GM12878 (cell line): Measurements from ENCODE around the gene CINP. TPM values are rescaled to one million over a fixed set of nuclear protein-coding genes. Genes with fewer than 3 reads are reported as not detected.

Experiments used
- CHD2 ChIP-seq: IDR thresholded peaks from 2 replicates; pipeline ENCODE4 v1.6.1; 2011; ENCODE audit warnings: low read depth, low read length, improper control_type of control experiment, borderline replicate concordance
- CHD4 ChIP-seq: fragments of 200-600 bp; sonication (generic); IDR thresholded peaks from 2 replicates; pipeline ENCODE4 v1.6.1; 2016; ENCODE audit warnings: mild to moderate bottlenecking
- DPF2 ChIP-seq: fragments of 450-650 bp; IDR thresholded peaks from 2 replicates; pipeline ENCODE4 v1.6.1; 2017; ENCODE audit warnings: mild to moderate bottlenecking
- ETV6 ChIP-seq, 2 experiments: fragments of 450-650 bp in 1 of 2; IDR thresholded peaks in 1 of 2; conservative IDR thresholded peaks in 1 of 2; 2 replicates each; pipeline ENCODE4 v1.6.1; 2014; ENCODE audit warnings: antibody characterized with exemption in 1 of 2, borderline replicate concordance in 1 of 2, low read depth in 1 of 2, mild to moderate bottlenecking in 1 of 2, moderate library complexity in 1 of 2
- FOXK2 ChIP-seq: fragments of 450-650 bp; IDR thresholded peaks from 2 replicates; pipeline ENCODE4 v1.6.1; 2017; ENCODE audit warnings: mild to moderate bottlenecking, moderate library complexity
- GABPA ChIP-seq: IDR thresholded peaks from 2 replicates; pipeline ENCODE4 v1.6.1; 2014; ENCODE audit warnings: antibody characterized with exemption, low read depth, mild to moderate bottlenecking, inconsistent platforms
- NR2C2 ChIP-seq: IDR thresholded peaks from 2 replicates; pipeline ENCODE4 v1.6.1; 2011; ENCODE audit warnings: borderline replicate concordance, low read depth; ENCODE audit not compliant: control insufficient read depth, insufficient read length
- NRF1 ChIP-seq: conservative IDR thresholded peaks from 2 replicates; pipeline ENCODE4 v1.6.1; 2011; ENCODE audit warnings: mild to moderate bottlenecking, low read depth, low read length, improper control_type of control experiment
- PAX5 ChIP-seq: IDR thresholded peaks from 2 replicates; pipeline ENCODE4 v1.6.1; 2011; ENCODE audit warnings: low read depth, low read length, borderline replicate concordance
- PML ChIP-seq: IDR thresholded peaks from 2 replicates; pipeline ENCODE4 v1.6.1; 2012; ENCODE audit warnings: low read length, inconsistent platforms
- POLR2A ChIP-seq: IDR thresholded peaks from 2 replicates; pipeline ENCODE4 v1.6.1; 2011; ENCODE audit warnings: low read depth, mild to moderate bottlenecking, low read length
- POU2F2 ChIP-seq: IDR thresholded peaks from 3 replicates; pipeline ENCODE4 v1.6.1; 2011; ENCODE audit warnings: low read depth, mild to moderate bottlenecking, low read length, borderline replicate concordance
- RAD51 ChIP-seq: fragments of 450-650 bp; IDR thresholded peaks from 2 replicates; pipeline ENCODE4 v1.6.1; 2016; ENCODE audit warnings: moderate library complexity, mild to moderate bottlenecking, inconsistent platforms
- RB1 ChIP-seq: fragments of 450-650 bp; formaldehyde crosslinking; IDR thresholded peaks from 2 replicates; pipeline ENCODE4 v1.6.1; 2017; ENCODE audit warnings: mild to moderate bottlenecking, borderline replicate concordance
- RCOR1 ChIP-seq: conservative IDR thresholded peaks from 2 replicates; pipeline ENCODE4 v1.6.1; 2012; ENCODE audit warnings: low read depth, low read length, improper control_type of control experiment
- SIN3A ChIP-seq: IDR thresholded peaks from 2 replicates; pipeline ENCODE4 v1.6.1; 2012; ENCODE audit warnings: low read depth, low read length, improper control_type of control experiment
- SMARCA5 ChIP-seq: fragments of 450-650 bp; IDR thresholded peaks from 2 replicates; pipeline ENCODE4 v1.6.1; 2017; ENCODE audit warnings: mild to moderate bottlenecking
- SMC3 ChIP-seq: IDR thresholded peaks from 2 replicates; pipeline ENCODE4 v1.6.1; 2011; ENCODE audit warnings: low read length, improper control_type of control experiment, borderline replicate concordance
- SUPT20H ChIP-seq: IDR thresholded peaks from 2 replicates; pipeline ENCODE4 v1.6.1; 2011; ENCODE audit warnings: low read depth, mild to moderate bottlenecking, low read length, moderate library complexity, borderline replicate concordance; ENCODE audit not compliant: control insufficient read depth
- TBL1XR1 ChIP-seq: IDR thresholded peaks from 2 replicates; pipeline ENCODE4 v1.6.1; 2012; ENCODE audit warnings: low read depth, low read length, improper control_type of control experiment
- YBX1 ChIP-seq: fragments of 450-650 bp; IDR thresholded peaks from 2 replicates; pipeline ENCODE4 v1.6.1; 2016; ENCODE audit warnings: antibody characterized with exemption
- YY1 ChIP-seq: IDR thresholded peaks from 2 replicates; pipeline ENCODE4 v1.6.1; 2011; ENCODE audit warnings: low read depth, mild to moderate bottlenecking, low read length
- polyA plus RNA-seq, 11 experiments: library from polyadenylated mRNA; depleted of rRNA in 4 of 11; unstranded in 6 of 11; stranded (reverse) in 5 of 11; fragments of >200 nt; fragmentation: Nextera tagmentation in 4 of 11; fragmentation: Illumina TruSeq in 1 of 11; extraction: Ambion mirVana in 4 of 11; extraction: Trizol in 1 of 11; gene quantifications; 1 replicate in 1 of 11; 2 replicates in 10 of 11; pipeline versions ENCODE4 v1.2.1 to v1.2.3, GENCODE V29; 2011 to 2016; ENCODE audit warnings: inconsistent platforms in 2 of 11, missing spikeins in 2 of 11, low read depth in 1 of 11
- total RNA-seq, 4 experiments: library from RNA; depleted of rRNA in 3 of 4; stranded (reverse); fragments of >200 nt in 3 of 4; fragmentation: Illumina TruSeq in 1 of 4; extraction: Trizol in 1 of 4; gene quantifications; 2 replicates each; pipeline versions ENCODE4 v1.2.1 to v1.2.3, GENCODE V29; 2013 to 2021
- TF ChIP-seq, protein P1 (sequence below): IDR thresholded peaks from 2 replicates; pipeline ENCODE4 v1.6.1; 2011; ENCODE audit warnings: borderline replicate concordance, low read depth, mild to moderate bottlenecking, moderate library complexity, low read length; ENCODE audit not compliant: insufficient read depth, poor library complexity, severe bottlenecking
- TF ChIP-seq, protein P2 (sequence below): fragments of 450-650 bp; conservative IDR thresholded peaks from 2 replicates; pipeline ENCODE4 v1.6.1; 2017; ENCODE audit warnings: mild to moderate bottlenecking, moderate library complexity
- TF ChIP-seq, protein P3 (sequence below): fragments of 450-650 bp; IDR thresholded peaks from 2 replicates; pipeline ENCODE4 v1.6.1; 2017; ENCODE audit warnings: borderline replicate concordance

Gene CINP
- total and polyA plus RNA-seq, 10 of the 15 experiments (the other 5 are each of a cell fraction or from before 2014, with no cell fraction given): 45.4 to 73.3 (median 52.9) TPM

DNA sequence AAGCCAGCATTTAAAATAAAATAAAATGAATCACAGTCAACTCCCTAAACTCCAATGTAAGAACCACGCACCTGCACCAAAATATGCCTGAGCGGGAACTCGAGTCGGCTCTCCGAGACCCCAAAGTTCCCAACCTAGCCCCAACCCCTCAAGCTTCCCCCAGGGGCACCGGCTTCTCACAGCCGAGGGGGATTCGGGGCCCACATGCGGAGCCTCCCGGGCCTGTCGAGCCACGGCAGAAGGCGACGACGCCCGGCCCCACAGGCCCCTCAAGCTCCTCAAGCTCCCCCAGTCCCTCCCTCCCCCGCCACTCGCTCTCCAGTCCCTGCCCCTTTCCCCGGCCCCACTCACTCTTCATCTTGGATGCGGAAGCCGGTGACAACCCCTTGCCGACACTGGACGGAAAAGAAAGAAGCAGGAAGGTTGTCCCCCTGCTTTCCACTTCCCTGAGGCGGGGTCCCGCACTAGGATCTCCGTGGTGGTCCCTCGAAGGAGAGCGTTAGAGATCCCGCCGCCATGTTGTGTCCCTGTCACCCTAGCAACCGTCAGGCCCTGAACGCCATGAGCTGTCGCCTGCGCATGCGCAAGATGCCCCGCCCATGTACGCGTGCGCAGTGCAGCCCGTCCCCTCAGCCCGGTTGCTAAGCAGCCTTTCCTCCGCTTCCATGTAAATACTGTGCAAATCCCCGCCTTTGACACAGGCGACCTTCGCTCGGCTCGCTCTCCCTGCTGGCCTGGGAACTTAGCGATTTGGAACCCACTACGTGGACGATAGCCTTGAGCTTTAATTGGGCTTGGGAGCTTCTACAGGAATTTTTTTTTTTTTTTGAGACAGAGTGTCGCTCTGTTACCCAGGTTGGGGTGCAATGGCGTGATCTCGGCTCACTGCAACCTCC, 57.8 kb downstream of the CINP start, which contains the start of gene MOK (continued):
- TF ChIP-seq, protein P1, sequence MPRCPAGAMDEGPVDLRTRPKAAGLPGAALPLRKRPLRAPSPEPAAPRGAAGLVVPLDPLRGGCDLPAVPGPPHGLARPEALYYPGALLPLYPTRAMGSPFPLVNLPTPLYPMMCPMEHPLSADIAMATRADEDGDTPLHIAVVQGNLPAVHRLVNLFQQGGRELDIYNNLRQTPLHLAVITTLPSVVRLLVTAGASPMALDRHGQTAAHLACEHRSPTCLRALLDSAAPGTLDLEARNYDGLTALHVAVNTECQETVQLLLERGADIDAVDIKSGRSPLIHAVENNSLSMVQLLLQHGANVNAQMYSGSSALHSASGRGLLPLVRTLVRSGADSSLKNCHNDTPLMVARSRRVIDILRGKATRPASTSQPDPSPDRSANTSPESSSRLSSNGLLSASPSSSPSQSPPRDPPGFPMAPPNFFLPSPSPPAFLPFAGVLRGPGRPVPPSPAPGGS: no peak
- TF ChIP-seq NR2C2 (no peak), ETV6 (conservative IDR thresholded peaks at IDR 0.05 in 1 of 2, IDR thresholded peaks at IDR 0.05 in 1 of 2; ENCODE audit: borderline replicate concordance in 1 of 2, low read depth in 1 of 2) (no peak), PAX5 (no peak), POLR2A (no peak), RAD51 (no peak), SMC3 (no peak), YBX1 (no peak), SMARCA5 (no peak), NRF1 (peak; percentile 99), GABPA (no peak), POU2F2 (peak; percentile 59; the same call in 1 of the 3 replicates), RCOR1 (no peak), DPF2 (no peak), TBL1XR1 (no peak), PML (no peak), YY1 (peak; percentile 97), RB1 (no peak), SIN3A (peak; percentile 96), CHD2 (no peak), CHD4 (no peak), FOXK2 (no peak; the same call in 1 of the 2 replicates), SUPT20H (no peak)
- TF ChIP-seq, protein P2, sequence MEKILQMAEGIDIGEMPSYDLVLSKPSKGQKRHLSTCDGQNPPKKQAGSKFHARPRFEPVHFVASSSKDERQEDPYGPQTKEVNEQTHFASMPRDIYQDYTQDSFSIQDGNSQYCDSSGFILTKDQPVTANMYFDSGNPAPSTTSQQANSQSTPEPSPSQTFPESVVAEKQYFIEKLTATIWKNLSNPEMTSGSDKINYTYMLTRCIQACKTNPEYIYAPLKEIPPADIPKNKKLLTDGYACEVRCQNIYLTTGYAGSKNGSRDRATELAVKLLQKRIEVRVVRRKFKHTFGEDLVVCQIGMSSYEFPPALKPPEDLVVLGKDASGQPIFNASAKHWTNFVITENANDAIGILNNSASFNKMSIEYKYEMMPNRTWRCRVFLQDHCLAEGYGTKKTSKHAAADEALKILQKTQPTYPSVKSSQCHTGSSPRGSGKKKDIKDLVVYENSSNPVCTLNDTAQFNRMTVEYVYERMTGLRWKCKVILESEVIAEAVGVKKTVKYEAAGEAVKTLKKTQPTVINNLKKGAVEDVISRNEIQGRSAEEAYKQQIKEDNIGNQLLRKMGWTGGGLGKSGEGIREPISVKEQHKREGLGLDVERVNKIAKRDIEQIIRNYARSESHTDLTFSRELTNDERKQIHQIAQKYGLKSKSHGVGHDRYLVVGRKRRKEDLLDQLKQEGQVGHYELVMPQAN: peak; percentile 99
- TF ChIP-seq, protein P3, sequence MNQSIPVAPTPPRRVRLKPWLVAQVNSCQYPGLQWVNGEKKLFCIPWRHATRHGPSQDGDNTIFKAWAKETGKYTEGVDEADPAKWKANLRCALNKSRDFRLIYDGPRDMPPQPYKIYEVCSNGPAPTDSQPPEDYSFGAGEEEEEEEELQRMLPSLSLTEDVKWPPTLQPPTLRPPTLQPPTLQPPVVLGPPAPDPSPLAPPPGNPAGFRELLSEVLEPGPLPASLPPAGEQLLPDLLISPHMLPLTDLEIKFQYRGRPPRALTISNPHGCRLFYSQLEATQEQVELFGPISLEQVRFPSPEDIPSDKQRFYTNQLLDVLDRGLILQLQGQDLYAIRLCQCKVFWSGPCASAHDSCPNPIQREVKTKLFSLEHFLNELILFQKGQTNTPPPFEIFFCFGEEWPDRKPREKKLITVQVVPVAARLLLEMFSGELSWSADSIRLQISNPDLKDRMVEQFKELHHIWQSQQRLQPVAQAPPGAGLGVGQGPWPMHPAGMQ: no peak
